NCI-H2196 (cell line): ENCODE data around the gene FANCF.
A peak's percentile ranks its signal among the peaks of the same experiment; 100 is the strongest.
"Not testable (repeated sequence)": the region's sequence is repeated elsewhere in the genome, so short reads cannot be mapped to it uniquely, and the experiment has no call there.

Experiments
- DNase-seq: peaks from one replicate; lab custom pipeline; 2025; ENCODE audit not compliant: unreplicated experiment; lab: John Stamatoyannopoulos, UW

Gene FANCF

GRCh38 chr11:22625448-22626287 is at the start of gene FANCF:
FANCF (minus strand) TSS chr11:22625823; CDS start chr11:22625810, 13 bp downstream.
- peak; percentile 96 for DNase-seq

GRCh38 chr11:22674470-22675439 is 49.1 kb upstream of the FANCF start:
- no peak for DNase-seq

GRCh38 chr11:22671751-22672150 is 46.1 kb upstream of the FANCF start:
- no peak for DNase-seq

- DNase-seq = no peak
These were observed 45.2 kb upstream of the FANCF start for GRCh38 chr11:22670830-22671229.

GRCh38 chr11:22669368-22669767 is 43.7 kb upstream of the FANCF start:
- no peak for DNase-seq

- no peak for DNase-seq
These were observed 42.6 kb upstream of the FANCF start for GRCh38 chr11:22668005-22668796.

- no peak for DNase-seq
These were observed 41.2 kb upstream of the FANCF start for GRCh38 chr11:22666688-22667439.

GRCh38 chr11:22666325-22666687 is 40.7 kb upstream of the FANCF start, which contains the start of gene GAS2:
GAS2 (plus strand) TSS chr11:22666611; CDS start chr11:22674870, 8,259 bp downstream.
- no peak for DNase-seq

- no peak for DNase-seq
These were observed 34.2 kb upstream of the FANCF start for GRCh38 chr11:22659783-22660182.

GRCh38 chr11:22657101-22657694 is 31.6 kb upstream of the FANCF start:
- DNase-seq = no peak

GRCh38 chr11:22656130-22656529 is 30.5 kb upstream of the FANCF start:
- DNase-seq = no peak

GRCh38 chr11:22652346-22652745 is 26.7 kb upstream of the FANCF start:
- DNase-seq = not testable (repeated sequence)

- DNase-seq = no peak
These were observed 15.9 kb upstream of the FANCF start for GRCh38 chr11:22641559-22641958.

- no peak for DNase-seq
These were observed 15.2 kb upstream of the FANCF start for GRCh38 chr11:22640862-22641261.

- DNase-seq = no peak
These were observed 10.1 kb upstream of the FANCF start for GRCh38 chr11:22635689-22636088.

GRCh38 chr11:22634897-22635629 is 9.4 kb upstream of the FANCF start:
- peak; percentile 17 for DNase-seq

GRCh38 chr11:22633354-22633902 is 7.8 kb upstream of the FANCF start:
- no peak for DNase-seq

GRCh38 chr11:22627421-22627820 is 1.8 kb upstream of the FANCF start:
- no peak for DNase-seq
